Heart left ventricle (tissue), 16 donors: ENCODE results near the gene NUP155. TPM values are rescaled to one million over a fixed set of nuclear protein-coding genes. Genes with fewer than 3 reads are reported as not detected.

Experiments used
- ATAC-seq, 4 donors: fragments of 200-7000 bp; cut with Tn5 transposase; one replicate each; pipeline ENCODE4 v1.9.1; 2020 to 2022; ENCODE audit warnings: moderate library complexity in 4 of 4, mild to moderate bottlenecking in 3 of 4, moderate number of reproducible peaks in 1 of 4
- DNase-seq, 5 donors: peaks; one replicate each; pipeline ENCODE4 v3.0.0-alpha.2; 2020
- H3K27ac ChIP-seq, 12 donors: fragments of 200-600 bp; sonication (generic) in 4 of 12; one replicate each; pipeline versions ENCODE4 v1.5.0 to v1.8.0; 2016 to 2022; ENCODE audit warnings: mild to moderate bottlenecking in 2 of 12
- H3K27me3 ChIP-seq, 9 donors: fragments of 200-600 bp; sonication (generic) in 2 of 9; one replicate each; pipeline versions ENCODE4 v1.5.1 to v1.8.0; 2016 to 2022; ENCODE audit warnings: mild to moderate bottlenecking in 3 of 9
- H3K36me3 ChIP-seq, 9 donors: fragments of 200-600 bp; sonication (generic) in 2 of 9; one replicate each; pipeline versions ENCODE4 v1.5.0 to v1.8.0; 2018 to 2022; ENCODE audit warnings: mild to moderate bottlenecking in 2 of 9
- H3K4me1 ChIP-seq, 12 donors: fragments of 200-600 bp; sonication (generic) in 4 of 12; one replicate each; pipeline versions ENCODE4 v1.5.0 to v1.8.0; 2016 to 2022; ENCODE audit warnings: mild to moderate bottlenecking in 3 of 12
- H3K4me3 ChIP-seq, 12 donors: fragments of 200-600 bp; sonication (generic) in 4 of 12; one replicate each; pipeline versions ENCODE4 v1.5.0 to v1.8.0; 2017 to 2022; ENCODE audit warnings: mild to moderate bottlenecking in 9 of 12, moderate library complexity in 4 of 12
- H3K9me3 ChIP-seq, 12 donors: fragments of 200-600 bp; sonication (generic) in 4 of 12; one replicate each; pipeline versions ENCODE4 v1.5.0 to v1.8.0; 2016 to 2022; ENCODE audit warnings: mild to moderate bottlenecking in 1 of 12
- CTCF ChIP-seq, 12 donors: fragments of 200-600 bp; sonication (generic) in 4 of 12; IDR thresholded peaks; one replicate each; pipeline versions ENCODE4 v1.5.0 to v1.8.0; 2018 to 2022; ENCODE audit warnings: antibody characterized with exemption in 12 of 12, mild to moderate bottlenecking in 5 of 12
- POLR2A ChIP-seq, 2 donors: fragments of 450-650 bp; IDR thresholded peaks; one replicate each; pipeline ENCODE4 v1.6.1; 2017; ENCODE audit warnings: antibody characterized with exemption in 2 of 2, mild to moderate bottlenecking in 2 of 2, moderate library complexity in 2 of 2
- WGBS, 4 donors: extraction: QIAGEN DNeasy Blood & Tissue Kit in 2 of 4; methylation state at CpG; one replicate each; pipeline versions ENCODE4 v1.1.5 to v1.1.7; 2013 to 2018; 5-methylcytosine and 5-hydroxymethylcytosine counted together
- intact Hi-C, 10 donors: fragments of 100-400 bp; cut with DNase I; formaldehyde crosslinking; loops; one replicate each; pipeline versions ENCODE4 v1.11.1 to v1.14.2; 2022
- polyA plus RNA-seq, 2 donors: library from polyadenylated mRNA; stranded (reverse); fragments of 200-250 nt; gene quantifications; one replicate each; pipeline ENCODE4 v1.2.3, GENCODE V29; 2013
- total RNA-seq, 9 donors: library from RNA; depleted of rRNA in 2 of 9; stranded (reverse); fragments of >200 nt in 2 of 9; fragmentation: NEBNext Ultra II Directional in 3 of 9; extraction: Animal tissue kit (Norgen Biotek cat#: 25700) in 3 of 9; gene quantifications; one replicate each; pipeline versions ENCODE4 v1.1.0 to v1.2.4, GENCODE V29; 2016 to 2023
- donor health status: ischemic (EF 13 %, LVEDD 7.1; RV severe dilation, severe dysfunction).
- donor health status: healthy with polysubstance abuse.
- donor health status: DM: no; HTN: yes; CAD: no.
- donor health status: DM: no; HTN: no; CAD: no.
- donor health status: ischemic (EF 25% LVEDD 6.9; RV normal size, moderate dysfunction).
- donor health status: ischemic (EF 25% LVEDD 5.7; RV mildly dilated, moderate dysfunction).
- donor health status: healthy.
- donor health status: DM: yes; HTN: yes; CAD: no.
- donor health status: ischemic (EF 35%, LVEDD 5.7; RV mildly dilated, moderate dysfunction).
- donor health status: nonischemic (EF 11% LVEDD 7.7; RV severe dilation, severe dysfunction).
- donor health status: DM: yes; HTN: yes; CAD: no.
- donor health status: PGD.
- donor health status: ischemic (EF 29% LVEDD 5.4; RV normal size, mild dysfunction).
- donor health status: nonischemic (EF 23%, LVEDD 6.1; RV moderate dilation, normal function).

The NUP155 gene
- total and polyA plus RNA-seq, 11 donors, result 2.0 to 17.4 (median 11.4) TPM

GRCh38 chr5:37248421-37248969, 122.4 kb downstream of the NUP155 start:
- intact Hi-C loops, result loop anchor here in 1 of 10 donors (5.0 kb wide), 1 partner anchor 124 kb away; the partner anchor contains the start of gene NUP155
- Histone ChIP-seq H3K9me3 (no peaks in the 10 kb centered on the region), H3K27me3 (no peaks in the 10 kb centered on the region), H3K27ac (peak overlapping the region; percentile 86 to 99 (median 94)), H3K4me1 (peaks cover 0 to 30% (median 21%) of the 10 kb centered on the region in 12 donors), H3K4me3 (peak overlapping the region; percentile 51 to 97 (median 84)), H3K36me3 (peaks cover 0 to 13% (median 3%) of the 10 kb centered on the region in 9 donors)
- 6 to 7% (median 6%) methylated on average over 19 of the region's 19 CpGs for WGBS, 4 donors
- DNase-seq (no peak), ATAC-seq (no peak)
- TF ChIP-seq POLR2A (IDR thresholded peaks at IDR 0.05), result no peak
- TF ChIP-seq CTCF (IDR thresholded peaks at IDR 0.05), result no peak

- TF ChIP-seq CTCF (IDR thresholded peaks at IDR 0.05) (no peak), POLR2A (IDR thresholded peaks at IDR 0.05) (no peak)
- no peaks in the 10 kb centered on the region for H3K9me3 ChIP-seq
- H3K4me3 ChIP-seq, result peak overlapping the region in 2 of 12 donors; percentile 5 to 71
- 79 to 93% (median 88%) methylated on average over 4 of the region's 4 CpGs for WGBS, 4 donors
- H3K4me1 ChIP-seq, result peaks cover 0 to 30% (median 21%) of the 10 kb centered on the region in 12 donors
- no peaks in the 10 kb centered on the region for H3K27me3 ChIP-seq
- no peak overlapping the region for H3K27ac ChIP-seq
- peaks cover 0 to 22% (median 11%) of the 10 kb centered on the region in 9 donors for H3K36me3 ChIP-seq
- DNase-seq (no peak), ATAC-seq (no peak)
- intact Hi-C loops, result loop anchor here in 1 of 10 donors (5.0 kb wide), 1 partner anchor 125 kb away; the partner anchor contains the start of gene NUP155
Observed at GRCh38 chr5:37247496-37247895, 123.4 kb downstream of the NUP155 start.

GRCh38 chr5:37247036-37247435, 123.9 kb downstream of the NUP155 start:
- WGBS, 4 donors, result 40 to 47% (median 42%) methylated on average over 1 of the region's 1 CpG

More at GRCh38 chr5:37247036-37247435, 123.9 kb downstream of the NUP155 start:
- peak overlapping the region in 1 of 12 donors; percentile 5 for H3K4me3 ChIP-seq
- H3K4me1 ChIP-seq, result peaks cover 0 to 30% (median 21%) of the 10 kb centered on the region in 12 donors
- intact Hi-C loops, result loop anchor here in 1 of 10 donors (5.0 kb wide), 1 partner anchor 125 kb away; the partner anchor contains the start of gene NUP155
- TF ChIP-seq CTCF (IDR thresholded peaks at IDR 0.05) (no peak), POLR2A (IDR thresholded peaks at IDR 0.05) (no peak)
- no peaks in the 10 kb centered on the region for H3K27me3 ChIP-seq
- no peak for ATAC-seq
- peaks cover 0 to 27% (median 16%) of the 10 kb centered on the region in 9 donors for H3K36me3 ChIP-seq
- DNase-seq, result no peak
- H3K27ac ChIP-seq, result no peak overlapping the region
- no peaks in the 10 kb centered on the region for H3K9me3 ChIP-seq

Other genes with a start within 250 kb of the NUP155 start
- gene CPLANE1, start 121.7 kb downstream of the NUP155 start, total RNA-seq, result 10 to 100 TPM in 5 of 9 donors, 1 to 10 TPM in 4; 6.7 to 13.2 (median 10.4) TPM
- gene CPLANE1, start 121.7 kb downstream of the NUP155 start, polyA plus RNA-seq, result 1 to 10 TPM; 2.6 TPM
- gene WDR70, start 8.2 kb upstream of the NUP155 start, total RNA-seq, result 10 to 100 TPM in 7 of 9 donors, 1 to 10 TPM in 2; 6.0 to 31.3 (median 16.9) TPM
- 10 to 100 TPM in 1 of 2 donors, 1 to 10 TPM in 1; 9.1 to 13.6 TPM for gene WDR70, start 8.2 kb upstream of the NUP155 start, polyA plus RNA-seq